Motor neuron (in vitro differentiated cells): ENCODE results near the gene PPP6R3. TPM values are rescaled to one million over a fixed set of nuclear protein-coding genes. Genes with fewer than 3 reads are reported as not detected.
"Not testable (repeated sequence)": the region's sequence is repeated elsewhere in the genome, so short reads cannot be mapped to it uniquely, and the experiment has no call there.

ENCODE experiments used
- ATAC-seq, 8 experiments: fragments of 200-7000 bp; cut with Tn5 transposase; replicated peaks in 6 of 8; 2 replicates each; pipeline ENCODE4 v1.8.0; 2021; ENCODE audit warnings: mild to moderate bottlenecking in 8 of 8, moderate library complexity in 8 of 8
- H3K27ac ChIP-seq, 2 donors: fragments of 250-450 bp; sonication (Bioruptor Pico); 2 replicates each; pipeline ENCODE4 v1.9.0; 2021; ENCODE audit warnings: antibody characterized with exemption in 2 of 2, mild to moderate bottlenecking in 2 of 2, moderate library complexity in 1 of 2
- H3K4me1 ChIP-seq, 2 donors: fragments of 250-450 bp; sonication (Bioruptor Pico); replicated peaks in 1 of 2; 2 replicates each; pipeline ENCODE4 v1.6.1; 2021; ENCODE audit warnings: antibody characterized with exemption in 2 of 2, mild to moderate bottlenecking in 2 of 2, moderate library complexity in 1 of 2
- H3K4me3 ChIP-seq, 5 donors: fragments of 250-450 bp; sonication (Bioruptor Pico); 2 replicates each; pipeline ENCODE4 v1.9.0; 2021; ENCODE audit warnings: antibody characterized with exemption in 5 of 5, mild to moderate bottlenecking in 5 of 5, moderate library complexity in 4 of 5
- whole genome bisulfite sequencing, 10 experiments: fragments of 450-650 bp; shearing (Covaris generic); methylation state at CpG; one replicate each; pipeline ENCODE4 v1.0.0; 2022; 5-methylcytosine and 5-hydroxymethylcytosine counted together
- in situ Hi-C, 9 experiments: fragments of 400-800 bp; cut with MboI; loops; one replicate each; pipeline ENCODE4 v1.15.0; 2021; ENCODE audit warnings: low sequenced_read_pairs in 9 of 9, low pct_unique_long_range_greater_than_20kb in 2 of 9; ENCODE audit not compliant: unreplicated experiment in 9 of 9
- total RNA-seq, 8 experiments: library from RNA; unstranded; fragments of 300-600 nt; gene quantifications; 2 replicates each; pipeline versions ENCODE4 v1.2.3 to v1.2.4, GENCODE V29; 2022

PPP6R3 gene
- total RNA-seq, 8 experiments from 2014 or later: 49.1 to 142 (median 65.7) TPM

- H3K4me1 ChIP-seq: peaks cover 0 to 4% of the 10 kb centered on the region in 2 donors
- H3K27ac ChIP-seq: no peak overlapping the region
- in situ Hi-C loops: no loop called here
- 24 to 100% (median 89%) methylated on average over 1 to 3 of the region's 3 CpGs for WGBS, 10 experiments
- ATAC-seq: no peak
- no peak overlapping the region for H3K4me3 ChIP-seq
Measured at GRCh38 chr11:68525336-68525735, 64.8 kb downstream of the PPP6R3 start.

GRCh38 chr11:68525930-68526329 lies 65.4 kb downstream of the PPP6R3 start:
- H3K4me1 ChIP-seq: peaks cover 0 to 4% of the 10 kb centered on the region in 2 donors
- no peak overlapping the region for H3K27ac ChIP-seq
- H3K4me3 ChIP-seq: no peak overlapping the region
- in situ Hi-C loops: no loop called here
- no peak for ATAC-seq
- WGBS, 10 experiments: 62 to 100% (median 91%) methylated on average over 1 to 4 of the region's 4 CpGs; no CpG with 5 or more reads in 1 of the 10 experiments

- Histone ChIP-seq H3K4me1 (peaks cover 0 to 4% of the 10 kb centered on the region in 2 donors), H3K27ac (no peak overlapping the region), H3K4me3 (no peak overlapping the region)
- in situ Hi-C loops: no loop called here
- 65 to 100% (median 92%) methylated on average over 1 to 3 of the region's 4 CpGs; no CpG with 5 or more reads in 4 of the 10 experiments for WGBS, 10 experiments
- peak in 2 of 8 experiments; percentile 16 to 43 for ATAC-seq
Measured at GRCh38 chr11:68527585-68527984, 67.0 kb downstream of the PPP6R3 start.

- WGBS, 10 experiments: 33 to 100% (median 62%) methylated on average over 1 to 5 of the region's 5 CpGs; no CpG with 5 or more reads in 6 of the 10 experiments
- H3K4me1 ChIP-seq: peaks cover 0 to 4% of the 10 kb centered on the region in 2 donors
- in situ Hi-C loops: no loop called here
- no peak overlapping the region for H3K4me3 ChIP-seq
- H3K27ac ChIP-seq: no peak overlapping the region
- ATAC-seq: no peak
Measured at GRCh38 chr11:68528630-68529029, 68.1 kb downstream of the PPP6R3 start.

- Histone ChIP-seq H3K27ac (no peak overlapping the region), H3K4me1 (peaks cover 0 to 4% of the 10 kb centered on the region in 2 donors), H3K4me3 (no peak overlapping the region)
- in situ Hi-C loops: no loop called here
- WGBS, 10 experiments: 72 to 100% (median 100%) methylated on average over 1 to 4 of the region's 4 CpGs; no CpG with 5 or more reads in 5 of the 10 experiments
- ATAC-seq: peak in 1 of 8 experiments; percentile 79
Measured at GRCh38 chr11:68531129-68531693, 70.7 kb downstream of the PPP6R3 start.

GRCh38 chr11:68532727-68533369 lies 72.3 kb downstream of the PPP6R3 start:
- in situ Hi-C loops: no loop called here
- WGBS, 10 experiments: 75 to 100% (median 95%) methylated on average over 1 to 5 of the region's 5 CpGs; no CpG with 5 or more reads in 5 of the 10 experiments
- Histone ChIP-seq H3K4me1 (no peaks in the 10 kb centered on the region), H3K27ac (no peak overlapping the region), H3K4me3 (no peak overlapping the region)
- no peak for ATAC-seq

GRCh38 chr11:68533945-68534344 lies 73.4 kb downstream of the PPP6R3 start:
- Histone ChIP-seq H3K27ac (no peak overlapping the region), H3K4me1 (no peaks in the 10 kb centered on the region), H3K4me3 (no peak overlapping the region)
- ATAC-seq: no peak
- 77 to 100% (median 92%) methylated on average over 1 to 7 of the region's 7 CpGs; no CpG with 5 or more reads in 2 of the 10 experiments for whole genome bisulfite sequencing, 10 experiments
- in situ Hi-C loops: no loop called here

- in situ Hi-C loops: no loop called here
Measured at GRCh38 chr11:68535098-68535497, 74.5 kb downstream of the PPP6R3 start.

GRCh38 chr11:68536706-68537105 lies 76.2 kb downstream of the PPP6R3 start:
- no peak overlapping the region for H3K27ac ChIP-seq
- WGBS, 10 experiments: 75 to 100% (median 100%) methylated on average over 1 to 2 of the region's 2 CpGs; no CpG with 5 or more reads in 1 of the 10 experiments
- H3K4me1 ChIP-seq: no peaks in the 10 kb centered on the region
- no peak overlapping the region for H3K4me3 ChIP-seq
- in situ Hi-C loops: no loop called here
- no peak for ATAC-seq

More at GRCh38 chr11:68535098-68535497, 74.5 kb downstream of the PPP6R3 start:
- Histone ChIP-seq H3K4me3 (no peak overlapping the region), H3K4me1 (no peaks in the 10 kb centered on the region), H3K27ac (no peak overlapping the region)
- ATAC-seq: peak in 3 of 8 experiments; percentile 34 to 93 (median 68)
- WGBS, 10 experiments: 14 to 100% (median 79%) methylated on average over 1 to 6 of the region's 8 CpGs; no CpG with 5 or more reads in 1 of the 10 experiments

- Histone ChIP-seq H3K4me1 (no peaks in the 10 kb centered on the region), H3K4me3 (no peak overlapping the region), H3K27ac (no peak overlapping the region)
- ATAC-seq: peak in 1 of 8 experiments; percentile 73
- in situ Hi-C loops: no loop called here
- WGBS, 10 experiments: 52 to 100% (median 91%) methylated on average over 1 to 6 of the region's 6 CpGs
Measured at GRCh38 chr11:68538025-68538424, 77.5 kb downstream of the PPP6R3 start.

GRCh38 chr11:68539395-68539794 lies 78.8 kb downstream of the PPP6R3 start:
- ATAC-seq: no peak
- Histone ChIP-seq H3K4me1 (no peaks in the 10 kb centered on the region), H3K4me3 (no peak overlapping the region), H3K27ac (no peak overlapping the region)
- in situ Hi-C loops: no loop called here
- 82 to 100% (median 91%) methylated on average over 1 to 2 of the region's 2 CpGs; no CpG with 5 or more reads in 6 of the 10 experiments for WGBS, 10 experiments

- H3K27ac ChIP-seq, in situ Hi-C loops, ATAC-seq, H3K4me3 ChIP-seq, H3K4me1 ChIP-seq: not testable (repeated sequence)
- WGBS, 10 experiments: 66 to 100% (median 90%) methylated on average over 1 to 5 of the region's 7 CpGs; no CpG with 5 or more reads in 3 of the 10 experiments
Measured at GRCh38 chr11:68540504-68540903, 80.0 kb downstream of the PPP6R3 start.

- no peak overlapping the region for H3K27ac ChIP-seq
- H3K4me1 ChIP-seq: no peaks in the 10 kb centered on the region
- 80 to 100% (median 100%) methylated on average over 1 to 2 of the region's 2 CpGs; no CpG with 5 or more reads in 1 of the 10 experiments for WGBS, 10 experiments
- ATAC-seq: no peak
- in situ Hi-C loops: no loop called here
- no peak overlapping the region for H3K4me3 ChIP-seq
Measured at GRCh38 chr11:68541116-68541515, 80.6 kb downstream of the PPP6R3 start.
